COLO829 (cell line): ENCODE measurements around the gene USF3.
"Not testable (repeated sequence)": the region's sequence is repeated elsewhere in the genome, so short reads cannot be mapped to it uniquely, and the experiment has no call there.

Experiments
- DNase-seq: peaks from one replicate; pipeline ENCODE4 v3.0.0; 2012; ENCODE audit warnings: low spot score

The USF3 gene

GRCh38 chr3:113649174-113649845, 47.1 kb downstream of the USF3 start:
- DNase-seq: no peak

- DNase-seq: no peak
Measured at GRCh38 chr3:113648524-113648923, 47.9 kb downstream of the USF3 start.

- DNase-seq: no peak
Measured at GRCh38 chr3:113643583-113643982, 52.9 kb downstream of the USF3 start.

DNA sequence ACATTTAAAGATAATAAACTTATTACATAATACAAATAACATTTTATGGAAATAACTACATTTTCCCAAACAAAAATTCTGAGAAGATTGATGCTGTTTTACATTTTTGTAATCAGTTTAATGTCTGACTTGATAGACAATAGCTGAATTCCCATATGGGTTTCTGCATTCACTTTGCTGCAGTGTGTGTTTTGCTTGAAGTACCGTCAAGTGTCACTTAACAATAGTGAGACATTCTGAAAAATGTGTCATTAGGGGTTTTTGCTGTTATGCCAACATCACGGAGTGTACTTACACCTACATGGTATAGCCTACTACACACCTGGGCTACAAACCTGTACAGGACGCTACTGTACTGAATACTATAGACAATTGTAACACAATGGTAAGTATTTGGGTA, 57.5 kb downstream of the USF3 start:
- DNase-seq: no peak

DNA sequence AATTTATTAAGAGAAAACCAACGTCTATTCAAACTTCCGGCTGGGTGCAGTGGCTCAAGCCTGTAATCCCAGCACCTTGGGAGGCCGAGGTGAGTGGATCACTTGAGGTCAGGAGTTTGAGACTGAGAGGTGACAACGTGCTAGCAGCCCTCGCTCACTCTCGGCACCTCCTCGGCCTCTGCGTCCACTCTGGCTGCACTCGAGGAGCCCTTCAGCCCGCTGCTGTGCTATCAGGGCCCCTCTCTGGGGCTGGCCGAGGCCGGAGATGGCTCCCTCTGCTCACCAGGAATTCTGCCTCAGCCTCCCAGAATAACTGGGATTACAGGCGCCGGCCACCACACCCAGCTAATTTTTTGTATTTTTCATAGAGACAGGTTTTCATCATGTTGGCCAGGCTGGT, 58.7 kb downstream of the USF3 start:
- no peak for DNase-seq

DNA sequence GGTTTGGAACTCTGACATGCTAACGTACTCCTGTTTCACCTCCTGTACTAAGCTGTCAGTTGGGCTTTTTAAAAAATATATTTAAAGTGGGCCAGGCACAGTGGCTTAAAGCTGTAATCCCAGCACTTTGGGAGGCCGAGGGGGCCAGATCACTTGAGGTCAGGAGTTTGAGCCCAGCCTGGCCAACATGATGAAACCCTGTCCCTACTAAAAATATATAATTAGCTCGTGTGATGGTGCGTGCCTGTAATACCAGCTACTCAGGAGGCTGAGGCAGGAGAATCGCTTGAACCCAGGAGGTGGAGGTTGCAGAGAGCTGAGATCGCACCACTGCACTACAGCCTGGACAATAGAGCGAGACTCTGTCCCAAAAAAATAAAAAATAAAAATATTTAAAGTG, 60.4 kb downstream of the USF3 start:
- not testable (repeated sequence) for DNase-seq

DNA sequence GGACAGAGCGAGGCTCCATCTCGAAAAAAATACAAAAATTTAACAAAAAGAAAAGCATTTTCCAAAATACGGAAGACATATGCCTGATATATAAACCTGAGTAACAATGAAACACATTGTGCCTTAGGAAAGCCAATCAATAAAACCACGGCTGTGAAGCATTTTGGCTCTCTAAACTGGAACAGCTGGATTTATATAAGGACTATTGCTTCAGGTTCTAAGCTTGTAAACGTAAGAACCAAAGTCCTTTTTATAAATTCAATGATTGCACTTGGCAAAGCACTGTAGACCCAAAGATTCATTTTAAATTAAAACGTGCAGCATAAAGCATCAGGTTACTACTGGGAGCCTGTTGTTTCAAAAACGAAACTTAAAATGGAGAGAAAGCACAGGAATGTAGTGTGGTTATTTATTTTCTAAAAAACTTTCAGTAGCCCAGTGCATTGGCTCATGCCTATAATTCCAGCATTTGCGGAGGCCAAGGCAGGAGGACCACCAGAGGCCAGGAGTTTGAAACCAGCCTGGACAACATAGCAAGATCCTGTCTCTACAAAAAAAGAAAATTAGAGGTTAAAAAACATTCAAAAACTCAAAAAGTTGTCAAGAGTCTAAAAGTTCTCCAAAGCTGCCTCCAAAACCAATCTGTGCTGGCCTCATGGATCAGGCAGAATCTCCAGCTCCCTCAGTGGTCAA, 61.5 kb downstream of the USF3 start:
- DNase-seq: no peak

- no peak for DNase-seq
Measured at GRCh38 chr3:113631573-113631972, 64.9 kb downstream of the USF3 start.

DNA sequence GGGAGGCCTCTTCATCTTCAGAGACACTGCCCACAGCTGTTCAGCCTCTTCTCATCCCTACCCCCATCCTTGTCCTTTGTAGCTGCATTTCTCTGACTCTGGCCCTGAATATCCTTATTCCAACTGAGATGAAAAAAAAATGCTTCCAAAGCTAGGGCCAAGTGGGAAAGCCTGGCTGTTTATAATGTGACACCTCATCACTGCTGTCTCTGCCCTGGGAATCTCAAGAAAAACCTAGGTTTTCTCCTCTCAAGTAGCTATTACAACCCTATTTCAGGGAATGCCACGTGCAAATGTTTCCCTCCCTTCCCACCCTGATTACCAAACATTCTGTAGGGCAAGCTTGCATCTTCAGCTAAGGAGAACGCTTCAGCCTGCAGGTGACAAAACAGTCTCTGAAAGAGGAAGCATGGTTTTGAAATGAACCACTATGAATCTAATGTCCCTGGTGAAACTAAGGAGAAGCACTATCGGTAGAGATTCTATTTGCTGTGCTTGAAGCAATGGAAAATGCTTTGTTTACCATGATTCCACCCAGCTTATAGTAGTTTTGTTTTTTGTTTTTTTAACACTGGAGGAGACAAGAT, 65.4 kb downstream of the USF3 start:
- no peak for DNase-seq

GRCh38 chr3:113629584-113630421, 66.6 kb downstream of the USF3 start:
- no peak for DNase-seq

- DNase-seq: no peak
Measured at GRCh38 chr3:113628788-113629187, 67.7 kb downstream of the USF3 start.

DNA sequence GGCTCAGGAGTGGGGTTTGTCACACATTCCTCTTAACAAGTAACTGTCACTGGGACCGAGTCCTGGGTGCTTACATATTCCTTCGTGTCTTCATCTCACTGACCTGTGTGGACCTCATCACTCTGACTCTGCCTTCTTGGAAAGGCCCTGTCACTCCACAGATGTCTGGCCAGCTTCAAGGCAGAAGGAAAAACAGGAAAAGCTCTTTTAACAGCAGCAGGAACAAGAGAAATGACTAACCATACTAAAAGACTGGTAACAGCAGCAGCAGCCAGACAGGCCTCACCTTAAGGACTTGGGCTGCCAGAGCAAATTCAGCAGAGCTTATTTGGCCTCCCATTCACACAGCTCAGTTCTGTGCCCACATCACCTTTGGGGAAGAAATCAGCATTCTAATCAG, 68.1 kb downstream of the USF3 start:
- DNase-seq: no peak

DNA sequence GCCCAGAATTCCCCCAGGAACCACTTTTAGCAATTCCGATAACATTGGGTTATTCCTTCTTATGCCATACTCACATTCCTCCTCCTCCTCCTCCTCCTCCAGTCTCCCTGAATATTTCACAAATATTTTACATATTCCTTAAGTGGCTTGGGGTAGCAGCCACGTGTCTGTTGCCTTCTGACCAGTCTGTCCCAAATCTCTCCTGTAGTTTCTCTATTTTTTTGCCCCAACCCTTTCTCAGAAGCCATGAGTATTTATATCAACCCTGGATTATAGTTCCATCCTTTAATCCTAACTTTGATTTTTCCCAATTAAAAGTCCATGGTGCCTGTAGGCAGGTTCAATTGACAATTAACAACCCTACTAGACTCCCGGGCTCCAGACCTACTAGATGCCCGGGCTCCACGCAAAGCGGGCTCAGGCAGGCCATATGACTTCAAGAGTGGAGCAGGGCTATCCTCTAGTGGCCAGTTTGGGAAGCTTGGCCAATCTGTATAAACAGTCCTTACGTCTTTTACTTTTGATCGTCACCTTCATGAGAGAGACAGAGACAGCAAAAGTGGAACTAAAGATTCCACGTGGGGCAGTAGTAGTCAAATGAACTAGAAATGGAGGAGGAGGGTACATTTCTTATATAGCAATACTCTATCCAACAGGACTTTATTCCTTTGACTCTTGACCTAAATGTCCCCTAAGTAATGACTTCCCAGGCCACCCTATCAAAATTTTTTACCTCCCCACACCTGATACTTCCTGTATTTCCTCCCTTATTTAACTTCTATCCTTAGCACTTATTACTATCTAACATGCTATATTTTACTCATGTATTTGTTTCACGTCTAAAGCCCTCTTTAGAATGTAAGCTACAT, 69.7 kb downstream of the USF3 start:
- DNase-seq: peak; percentile 82

- DNase-seq: no peak
Measured at GRCh38 chr3:113625834-113626233, 70.6 kb downstream of the USF3 start.

DNA sequence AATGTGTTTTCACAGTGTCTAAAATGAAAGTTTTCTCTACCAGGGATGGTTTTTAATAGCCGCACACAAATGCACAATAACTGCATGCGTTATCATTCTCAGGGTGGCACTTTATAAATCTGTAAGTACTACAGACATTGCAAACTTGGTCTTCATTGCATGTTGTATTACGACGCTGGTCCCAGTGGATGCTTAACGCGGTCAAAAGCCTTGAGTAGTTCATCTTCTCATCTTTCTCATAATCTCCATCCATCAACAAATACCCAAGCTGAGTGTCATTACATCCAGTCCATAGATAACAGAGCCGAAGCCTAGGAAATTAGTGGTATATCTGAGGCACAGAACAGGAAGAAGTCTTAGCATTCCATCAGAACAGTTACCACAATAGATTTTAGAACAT, 72.6 kb downstream of the USF3 start:
- no peak for DNase-seq

DNA sequence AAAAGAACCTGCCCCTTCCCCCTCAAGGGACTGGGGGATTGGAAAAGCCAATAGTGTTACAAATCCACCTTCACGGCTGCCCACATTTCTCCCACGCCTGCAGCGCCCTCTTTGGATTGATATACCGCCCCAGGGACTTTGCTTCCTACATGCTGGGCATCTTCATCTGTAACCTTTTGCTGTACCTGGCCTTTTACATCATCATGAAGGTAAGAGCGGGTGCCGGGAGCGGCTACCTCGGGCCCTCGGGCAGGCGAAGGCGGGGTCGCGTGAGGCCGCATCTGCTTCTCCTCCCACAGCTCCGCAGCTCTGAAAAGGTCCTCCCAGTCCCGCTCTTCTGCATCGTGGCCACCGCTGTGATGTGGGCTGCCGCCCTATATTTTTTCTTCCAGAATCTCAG, 73.1 kb downstream of the USF3 start:
- no peak for DNase-seq

DNA sequence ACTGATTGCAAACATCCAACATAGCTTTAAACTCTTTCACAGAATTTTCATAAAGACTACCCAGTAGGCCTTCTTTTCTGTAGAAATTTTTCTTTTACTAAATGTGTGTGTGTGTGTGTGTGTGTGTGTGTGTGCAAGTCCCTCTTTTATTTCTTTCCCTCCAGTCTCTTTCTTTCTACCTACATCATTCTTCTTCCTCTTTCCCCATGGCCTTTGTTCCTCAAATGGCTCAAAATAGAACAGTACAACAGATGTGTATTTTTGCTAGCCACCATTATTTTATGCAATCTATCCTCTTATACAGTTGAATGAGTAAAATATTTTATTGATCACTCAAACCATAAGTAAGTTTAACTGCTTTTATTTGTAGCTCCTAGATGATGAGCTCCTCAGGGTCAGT, 76.4 kb downstream of the USF3 start:
- no peak for DNase-seq

GRCh38 chr3:113617726-113618125, 78.7 kb downstream of the USF3 start:
- no peak for DNase-seq

- no peak for DNase-seq
Measured at GRCh38 chr3:113615976-113616375, 80.5 kb downstream of the USF3 start.

DNA sequence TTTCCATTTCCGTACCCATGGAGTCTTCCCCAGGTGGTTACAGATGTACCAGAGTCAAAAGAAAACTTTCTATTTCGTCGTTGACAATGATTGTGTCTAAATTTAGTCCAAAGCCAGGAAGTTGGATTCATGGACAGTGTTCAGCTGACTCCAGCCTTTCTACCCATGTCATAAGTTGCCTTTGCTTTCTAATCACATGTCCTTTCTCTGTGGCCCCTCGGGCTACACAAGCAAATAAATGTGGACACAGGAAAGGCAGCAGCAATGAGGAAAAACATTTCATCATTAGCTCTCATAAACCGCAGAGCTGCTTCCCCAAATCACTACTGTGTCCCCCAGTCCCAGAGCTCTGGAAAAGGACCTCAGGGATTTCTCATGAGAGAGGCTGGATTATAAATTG, 82.0 kb downstream of the USF3 start:
- DNase-seq: peak; percentile 67

DNA sequence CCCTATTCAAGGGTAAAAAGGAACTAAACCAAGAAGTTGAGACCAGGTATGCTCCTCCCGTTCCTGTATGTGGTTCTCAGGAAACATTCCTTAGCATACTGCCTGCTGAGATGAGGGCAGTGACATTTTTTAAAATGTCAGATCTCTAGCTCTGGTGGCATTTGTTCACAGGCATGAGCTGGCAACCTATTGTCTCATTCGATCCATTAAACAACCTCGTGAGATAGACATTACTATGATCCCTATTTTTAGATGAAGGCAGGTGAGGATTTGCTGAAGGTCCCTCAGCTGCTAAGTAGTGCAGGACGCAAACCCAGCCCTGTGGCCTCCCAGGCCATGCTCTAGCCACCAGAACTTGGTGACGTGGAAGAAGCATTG, 89.2 kb downstream of the USF3 start:
- DNase-seq: no peak
